ENCODE results near the gene S100A7A.
"Not testable (repeated sequence)": the region's sequence is repeated elsewhere in the genome, so short reads cannot be mapped to it uniquely, and the experiment has no call there.

Gene S100A7A

DNA sequence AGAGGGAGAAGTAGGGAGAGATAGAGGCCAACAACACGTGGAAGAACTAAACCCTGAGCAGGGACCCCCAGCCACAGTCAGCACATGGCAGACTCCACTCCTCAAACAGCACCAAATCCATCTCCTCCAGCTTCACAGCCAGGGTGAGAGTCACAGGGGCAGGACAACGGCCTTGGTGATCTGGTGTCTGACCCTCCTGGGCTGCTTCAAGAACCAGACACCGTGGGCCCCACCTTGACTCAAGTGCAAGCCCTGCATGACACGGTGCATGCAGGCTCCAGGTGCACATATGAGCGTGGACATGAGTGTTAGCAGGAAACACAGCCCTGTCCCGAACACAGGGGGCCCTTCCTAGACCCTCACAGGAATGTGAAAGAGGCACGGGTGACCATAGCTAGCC, 22.3 kb downstream of the S100A7A start:
- H3K4me3 Mint-ChIP-seq: no peak overlapping the region
- H3K9me3 Mint-ChIP-seq: peaks cover 0 to 2% of the 10 kb centered on the region in 2 donors
- ATAC-seq (replicated peaks): no peak
- H3K27ac Mint-ChIP-seq: no peak overlapping the region
- no peaks in the 10 kb centered on the region for H3K36me3 Mint-ChIP-seq
- no peak for DNase-seq
- peaks cover 0 to 2% of the 10 kb centered on the region in 2 donors for H3K4me1 Mint-ChIP-seq
- peaks cover 14 to 35% of the 10 kb centered on the region in 2 donors for H3K27me3 Mint-ChIP-seq

DNA sequence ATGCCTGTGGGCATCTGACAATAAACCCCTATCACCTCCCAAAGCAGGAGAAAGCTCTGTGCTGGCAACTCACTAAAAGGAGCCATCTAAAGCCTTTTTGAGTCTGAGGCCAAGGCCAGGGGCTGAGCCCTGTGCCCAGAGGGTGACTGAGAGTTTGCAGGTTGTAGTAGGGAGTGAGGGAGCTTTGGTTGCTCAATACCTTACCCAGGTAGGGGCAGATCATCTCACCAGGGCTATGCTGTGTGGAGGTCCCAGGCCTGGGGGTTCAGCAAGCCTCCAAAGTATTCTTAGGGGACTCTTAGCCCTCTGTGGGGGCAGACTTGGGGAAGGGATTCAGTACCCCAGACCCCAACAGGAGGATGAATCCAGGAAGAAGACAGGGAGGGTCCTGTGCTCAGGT, 23.0 kb downstream of the S100A7A start:
- Mint-ChIP-seq H3K9me3 (peaks cover 0 to 2% of the 10 kb centered on the region in 2 donors), H3K36me3 (no peaks in the 10 kb centered on the region), H3K27me3 (peaks cover 20 to 38% of the 10 kb centered on the region in 2 donors), H3K27ac (no peak overlapping the region), H3K4me1 (peaks cover 0 to 2% of the 10 kb centered on the region in 2 donors), H3K4me3 (no peak overlapping the region)
- ATAC-seq (replicated peaks) (no peak), DNase-seq (no peak)

DNA sequence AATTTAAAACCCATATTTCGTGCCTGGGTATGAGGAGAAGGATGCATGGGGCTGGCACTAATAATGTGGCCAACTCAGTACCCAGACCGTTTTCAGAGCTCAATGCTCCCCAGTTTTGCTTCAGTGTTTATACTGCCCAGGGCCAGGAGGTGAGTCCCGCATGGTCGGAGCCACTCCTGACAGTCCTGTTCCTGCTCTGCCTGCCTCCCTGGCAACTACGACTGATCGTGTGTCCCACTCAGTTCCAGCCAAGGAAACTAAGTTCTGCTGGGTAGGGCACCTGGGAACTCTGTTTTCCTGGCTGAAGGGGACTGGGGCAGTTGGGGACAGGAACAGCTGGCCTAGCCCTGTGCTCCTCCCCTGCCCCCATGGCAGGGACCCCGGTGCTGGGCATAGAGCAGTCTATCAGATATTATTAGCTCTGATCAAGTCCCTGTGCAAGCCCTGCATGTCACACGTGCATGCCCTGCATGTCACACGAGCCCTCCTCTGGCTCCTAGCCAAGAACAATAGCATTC, 25.0 kb downstream of the S100A7A start:
- Mint-ChIP-seq H3K4me3 (no peak overlapping the region), H3K9me3 (peaks cover 0 to 2% of the 10 kb centered on the region in 2 donors), H3K4me1 (peaks cover 0 to 2% of the 10 kb centered on the region in 2 donors), H3K27ac (no peak overlapping the region), H3K27me3 (peaks cover 25 to 41% of the 10 kb centered on the region in 2 donors), H3K36me3 (no peaks in the 10 kb centered on the region)
- DNase-seq (no peak), ATAC-seq (replicated peaks) (no peak)

DNA sequence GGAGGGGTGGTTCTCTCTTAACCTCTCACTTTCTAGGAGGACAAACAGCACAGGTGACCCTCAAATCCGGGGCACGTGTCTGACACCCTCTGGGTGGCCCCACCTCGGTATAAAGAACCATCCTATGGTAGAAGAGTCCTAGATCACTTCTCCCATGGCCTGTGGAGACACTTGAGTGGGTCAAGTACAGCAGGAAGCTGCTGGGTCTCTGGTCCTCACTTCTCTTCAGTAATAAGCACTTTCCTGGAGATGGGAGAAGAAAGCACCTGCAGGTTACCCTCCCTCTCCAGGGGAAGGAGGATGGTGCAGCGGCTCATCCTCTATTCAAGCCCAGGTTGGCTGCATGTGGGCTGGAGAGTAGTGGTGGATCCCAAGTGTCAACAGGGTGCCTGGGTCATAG, 27.2 kb downstream of the S100A7A start:
- Mint-ChIP-seq H3K4me3 (no peak overlapping the region), H3K27me3 (peaks cover 24 to 44% of the 10 kb centered on the region in 2 donors), H3K27ac (no peak overlapping the region), H3K36me3 (no peaks in the 10 kb centered on the region), H3K4me1 (no peaks in the 10 kb centered on the region), H3K9me3 (peaks cover 0 to 2% of the 10 kb centered on the region in 2 donors)
- DNase-seq (no peak), ATAC-seq (replicated peaks) (no peak)

DNA sequence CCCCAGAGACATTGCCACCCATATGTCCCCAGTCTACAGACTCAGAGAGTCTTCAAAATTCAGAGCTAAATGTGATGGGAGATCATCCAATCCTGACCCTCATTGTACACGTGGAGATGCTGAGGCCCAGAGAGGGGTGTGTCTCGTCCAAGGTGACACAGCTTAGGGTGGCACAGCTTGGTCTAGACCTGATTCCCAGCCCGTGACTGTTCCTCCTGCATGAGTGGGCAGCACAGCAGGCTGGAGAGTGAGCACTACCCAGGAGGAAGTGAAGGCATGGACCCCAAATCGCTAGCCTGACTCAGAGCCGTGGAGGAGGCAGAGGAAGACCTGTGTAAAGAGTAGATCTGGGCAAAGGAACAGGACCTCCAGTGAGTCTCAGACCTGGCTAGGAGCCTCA, 27.8 kb downstream of the S100A7A start:
- Mint-ChIP-seq H3K36me3 (no peaks in the 10 kb centered on the region), H3K4me1 (no peaks in the 10 kb centered on the region), H3K4me3 (no peak overlapping the region), H3K27ac (no peak overlapping the region), H3K9me3 (peaks cover 0 to 2% of the 10 kb centered on the region in 2 donors), H3K27me3 (peaks cover 29 to 48% of the 10 kb centered on the region in 2 donors)
- DNase-seq (no peak), ATAC-seq (replicated peaks) (peak in 1 of 2 donors; percentile 19)

DNA sequence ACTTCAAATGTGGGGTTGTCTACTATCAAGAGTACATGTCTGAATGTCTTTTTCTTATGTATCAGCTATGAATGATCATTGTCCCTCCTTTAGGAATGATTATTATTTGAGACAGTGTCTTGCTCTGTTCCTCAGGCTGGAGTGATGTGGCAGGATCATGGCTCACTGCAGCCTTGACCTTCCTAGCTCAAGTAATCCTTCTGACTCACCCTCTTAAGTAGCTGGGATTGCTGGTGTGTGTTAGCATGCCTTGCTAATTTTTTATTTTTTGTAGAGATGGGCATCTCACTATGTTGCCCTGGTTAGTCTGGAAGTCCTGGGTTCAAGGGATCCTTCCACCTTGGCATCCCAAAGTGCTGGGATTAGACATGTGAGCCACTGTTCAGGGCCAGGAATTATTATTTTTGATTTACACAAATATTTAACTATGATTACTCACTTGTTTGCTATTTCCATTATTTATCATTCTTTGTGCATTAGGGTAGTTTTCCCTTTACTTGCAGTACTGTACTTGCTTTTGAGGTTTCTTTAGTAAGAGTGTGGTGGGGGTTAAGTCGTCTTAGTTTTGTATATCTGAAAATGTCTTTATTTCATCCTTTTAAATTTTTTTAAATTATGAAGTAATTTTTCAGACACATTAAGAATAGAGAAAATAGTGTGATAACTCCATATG, 31.3 kb downstream of the S100A7A start:
- no peak overlapping the region for H3K4me3 Mint-ChIP-seq
- H3K4me1 Mint-ChIP-seq: no peaks in the 10 kb centered on the region
- peaks cover 31 to 54% of the 10 kb centered on the region in 2 donors for H3K27me3 Mint-ChIP-seq
- no peak overlapping the region for H3K27ac Mint-ChIP-seq
- ATAC-seq (replicated peaks) (no peak), DNase-seq (no peak)
- H3K36me3 Mint-ChIP-seq: no peaks in the 10 kb centered on the region
- peaks cover 0 to 2% of the 10 kb centered on the region in 2 donors for H3K9me3 Mint-ChIP-seq

DNA sequence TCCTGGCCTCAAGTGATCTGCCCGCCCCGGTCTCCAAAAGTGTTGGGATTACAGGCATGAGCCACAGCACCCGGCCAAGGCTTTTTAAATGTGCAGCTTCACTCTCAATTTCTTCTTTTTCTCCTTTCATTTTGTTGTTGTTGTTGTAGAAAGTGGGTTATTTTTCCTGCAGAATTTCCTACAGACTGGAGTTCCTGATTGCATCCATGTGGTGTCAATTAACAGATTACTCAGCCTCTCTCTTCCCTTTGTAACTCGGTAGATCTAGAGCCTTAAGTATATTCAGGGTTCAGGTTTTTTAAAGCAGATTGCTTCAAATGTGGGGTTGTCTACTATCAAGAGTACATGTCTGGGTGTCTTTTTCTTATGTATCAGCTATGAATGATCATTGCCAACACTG, 32.5 kb downstream of the S100A7A start:
- not testable (repeated sequence) for H3K36me3 Mint-ChIP-seq; H3K4me1 Mint-ChIP-seq; H3K4me3 Mint-ChIP-seq; H3K27ac Mint-ChIP-seq; H3K9me3 Mint-ChIP-seq; ATAC-seq (replicated peaks); DNase-seq
- peaks cover 31 to 56% of the 10 kb centered on the region in 2 donors for H3K27me3 Mint-ChIP-seq

DNA sequence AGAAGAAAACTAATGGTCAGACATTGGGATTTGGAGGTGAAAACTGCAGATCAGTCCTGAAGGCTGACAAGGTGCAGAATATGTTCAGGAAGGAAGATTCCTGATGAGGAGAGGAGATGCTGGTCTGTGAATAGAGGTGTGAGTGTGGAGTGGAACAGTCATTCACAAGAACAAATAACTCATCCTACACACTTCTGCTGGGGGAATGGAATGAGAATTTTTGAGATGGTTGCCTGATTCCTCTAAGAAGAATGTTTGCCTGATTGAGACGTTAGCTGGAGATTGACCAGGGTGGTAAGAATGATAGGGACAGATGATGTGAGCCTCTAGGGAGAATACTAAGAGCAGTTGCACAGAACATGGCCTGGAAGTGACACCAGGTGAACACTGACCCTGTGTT, 40.1 kb downstream of the S100A7A start:
- ATAC-seq (replicated peaks) (no peak), DNase-seq (no peak)
- peaks cover 32 to 42% of the 10 kb centered on the region in 2 donors for H3K27me3 Mint-ChIP-seq
- H3K4me3 Mint-ChIP-seq: no peak overlapping the region
- H3K36me3 Mint-ChIP-seq: no peaks in the 10 kb centered on the region
- no peak overlapping the region for H3K27ac Mint-ChIP-seq
- no peaks in the 10 kb centered on the region for H3K9me3 Mint-ChIP-seq
- no peaks in the 10 kb centered on the region for H3K4me1 Mint-ChIP-seq

DNA sequence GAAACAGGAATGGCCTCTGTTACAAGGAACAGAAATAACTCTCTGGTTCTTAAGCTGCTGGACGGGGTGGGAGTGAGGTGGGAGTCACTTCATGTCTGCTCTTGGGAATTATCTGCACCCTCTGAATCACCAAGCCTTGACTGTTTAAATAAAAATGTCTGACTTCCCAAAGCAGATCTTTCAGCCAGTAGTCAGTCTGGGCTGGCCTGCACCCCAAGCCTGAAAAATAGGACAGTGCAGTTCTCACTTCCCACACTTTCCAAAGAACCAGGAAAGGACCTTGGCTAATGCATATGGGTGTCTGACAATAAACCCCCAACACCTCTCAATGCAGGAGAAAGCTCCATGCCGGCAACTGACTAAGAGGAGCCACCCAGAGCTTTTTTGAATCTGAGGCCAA, 43.3 kb downstream of the S100A7A start:
- H3K27me3 Mint-ChIP-seq: peaks cover 39 to 60% of the 10 kb centered on the region in 2 donors
- H3K36me3 Mint-ChIP-seq: no peaks in the 10 kb centered on the region
- no peaks in the 10 kb centered on the region for H3K4me1 Mint-ChIP-seq
- H3K4me3 Mint-ChIP-seq: no peak overlapping the region
- H3K9me3 Mint-ChIP-seq: no peaks in the 10 kb centered on the region
- DNase-seq (no peak), ATAC-seq (replicated peaks) (no peak)
- H3K27ac Mint-ChIP-seq: no peak overlapping the region

DNA sequence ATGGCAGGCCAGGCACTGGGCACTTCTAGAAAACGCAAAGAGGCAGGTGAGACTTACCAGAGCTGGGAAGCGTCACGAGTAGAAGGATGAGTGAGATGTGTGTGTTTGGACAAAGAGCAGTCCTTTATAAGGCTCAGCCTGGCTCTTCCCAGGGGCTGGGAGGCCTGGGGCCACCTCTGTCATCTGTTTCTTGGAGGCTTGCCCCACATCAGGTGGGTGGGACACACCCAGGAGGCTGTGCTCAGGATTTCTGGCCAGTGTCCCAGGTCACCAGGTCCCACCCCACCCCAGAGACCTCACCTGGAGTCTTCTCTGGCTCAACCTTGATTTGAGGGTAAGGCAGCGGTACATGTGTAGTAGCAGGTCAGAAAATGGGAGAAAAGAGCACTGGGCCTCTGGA, 44.2 kb downstream of the S100A7A start, which contains the start of gene S100A7:
Gene S100A7 (minus strand): TSS at position 101 of the 400 bp plus-strand sequence. CDS start 1,638 bp downstream, outside the sequence.
- no peak for DNase-seq
- ATAC-seq (replicated peaks): no peak
- Mint-ChIP-seq H3K27ac (no peak within 1 kb of the TSS), H3K9me3 (no peaks in the 10 kb centered on the region), H3K4me3 (no peak within 1 kb of the TSS), H3K36me3 (no peaks in the 10 kb centered on the region), H3K4me1 (no peaks in the 10 kb centered on the region), H3K27me3 (peaks cover 39 to 58% of the 10 kb centered on the region in 2 donors)

DNA sequence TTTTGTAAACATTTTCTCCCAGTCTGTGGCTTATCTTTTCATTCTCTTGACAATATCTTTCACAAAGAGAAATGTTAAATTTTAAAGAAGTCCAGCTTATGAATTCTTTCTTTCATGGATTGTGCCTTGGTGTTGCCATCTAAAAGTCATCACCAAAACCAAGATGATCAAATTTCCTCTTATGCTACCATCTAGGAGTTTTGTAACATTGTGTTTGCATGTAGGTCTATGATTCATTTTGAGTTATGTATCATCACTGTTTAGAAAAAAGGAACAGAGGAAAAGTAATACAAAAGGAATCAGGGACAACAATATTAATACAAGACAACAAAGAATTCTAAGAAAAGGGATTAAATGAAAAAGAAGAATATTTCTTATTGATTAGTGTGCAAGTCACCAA, 46.4 kb downstream of the S100A7A start:
- not testable (repeated sequence) for H3K9me3 Mint-ChIP-seq; H3K27ac Mint-ChIP-seq; H3K36me3 Mint-ChIP-seq; H3K4me1 Mint-ChIP-seq; H3K4me3 Mint-ChIP-seq; DNase-seq; ATAC-seq (replicated peaks)
- peaks cover 35 to 46% of the 10 kb centered on the region in 2 donors for H3K27me3 Mint-ChIP-seq

DNA sequence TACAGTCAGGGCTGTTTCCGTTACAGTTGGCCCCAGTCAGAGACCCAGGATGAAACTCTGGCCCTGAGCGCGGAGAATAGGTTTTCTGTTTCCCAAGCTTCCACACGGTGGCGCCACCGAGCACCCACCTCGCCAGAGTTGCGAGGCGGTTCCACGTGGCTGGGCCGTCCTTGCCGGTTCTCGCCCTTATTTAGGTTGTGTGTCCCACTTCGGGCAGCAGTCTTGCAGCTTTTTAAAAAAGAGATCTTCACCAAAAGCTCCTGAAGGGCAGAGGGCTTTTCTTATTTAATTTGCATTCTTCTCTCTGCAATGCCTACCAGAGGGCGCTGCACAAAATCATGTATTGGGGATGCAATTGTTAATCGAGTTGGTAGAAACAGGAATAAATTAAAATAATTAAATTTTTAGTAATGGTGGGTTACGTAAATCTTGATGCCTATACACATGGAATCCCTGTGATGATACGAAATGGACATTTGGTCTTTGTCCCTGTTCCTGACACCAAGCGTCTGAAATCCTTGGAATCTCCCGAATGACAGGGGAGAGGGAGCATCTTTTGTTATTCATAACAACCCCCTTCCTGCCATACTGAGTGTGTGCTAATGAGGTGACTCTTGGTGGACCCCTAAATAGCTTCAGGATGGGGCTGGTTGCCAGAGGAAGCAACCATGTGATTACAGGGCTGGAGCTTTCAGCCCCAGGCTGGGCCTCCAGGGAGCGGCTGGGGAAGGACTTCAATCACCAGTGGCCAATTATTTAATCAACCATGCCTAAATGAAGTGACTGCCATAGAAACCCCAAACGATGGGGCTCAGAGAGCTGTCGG, 49.7 kb downstream of the S100A7A start:
- Mint-ChIP-seq H3K27me3 (peaks cover 42 to 58% of the 10 kb centered on the region in 2 donors), H3K9me3 (peaks cover 7 to 10% of the 10 kb centered on the region in 2 donors), H3K27ac (no peak overlapping the region), H3K36me3 (no peaks in the 10 kb centered on the region), H3K4me1 (no peaks in the 10 kb centered on the region), H3K4me3 (no peak overlapping the region)
- ATAC-seq (replicated peaks) (peak; percentile 80 to 83), DNase-seq (peak; percentile 41)

DNA sequence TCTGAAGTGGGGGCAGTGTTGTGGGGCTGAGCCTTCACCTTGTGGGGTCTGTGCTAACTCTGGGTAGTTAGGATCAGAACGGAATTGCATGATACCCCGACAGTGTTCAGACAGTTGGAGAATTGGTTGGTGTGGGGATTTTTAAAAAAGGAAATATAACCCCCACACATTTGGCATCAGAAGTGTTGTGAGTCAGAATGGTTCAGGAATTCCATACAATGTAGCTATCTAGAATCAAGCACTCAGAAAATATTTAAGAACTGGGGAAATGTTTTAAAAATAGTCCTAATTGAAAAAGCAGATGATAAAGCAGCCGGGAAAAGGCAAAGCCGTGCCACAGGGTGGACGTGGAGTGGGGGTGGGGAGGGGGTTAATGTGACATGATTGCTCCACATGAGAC, 50.6 kb downstream of the S100A7A start:
- DNase-seq (no peak), ATAC-seq (replicated peaks) (no peak)
- Mint-ChIP-seq H3K27ac (no peak overlapping the region), H3K4me3 (no peak overlapping the region), H3K36me3 (no peaks in the 10 kb centered on the region), H3K4me1 (no peaks in the 10 kb centered on the region), H3K9me3 (peaks cover 9 to 10% of the 10 kb centered on the region in 2 donors), H3K27me3 (peaks cover 42 to 50% of the 10 kb centered on the region in 2 donors)

DNA sequence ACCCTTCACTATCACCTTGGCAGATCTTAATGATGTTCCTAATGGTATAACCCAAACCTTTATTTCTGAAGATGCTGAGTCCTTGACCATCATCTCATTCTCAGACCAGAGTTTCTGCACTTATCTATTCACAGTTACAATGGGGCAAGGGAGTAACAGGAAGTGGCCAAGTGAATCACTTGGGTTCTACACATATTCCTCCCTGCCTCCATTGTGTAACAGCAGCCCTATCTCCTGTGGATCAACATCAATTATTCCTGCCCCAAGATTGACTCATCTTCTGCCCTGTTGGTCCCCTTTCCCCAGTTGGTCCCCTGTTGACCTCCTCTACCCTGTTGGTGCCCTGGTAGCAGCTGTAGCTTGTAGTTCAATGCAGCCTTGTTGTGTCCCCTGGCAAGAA, 54.4 kb downstream of the S100A7A start:
- no peaks in the 10 kb centered on the region for H3K4me1 Mint-ChIP-seq
- H3K27me3 Mint-ChIP-seq: peaks cover 42 to 46% of the 10 kb centered on the region in 2 donors
- ATAC-seq (replicated peaks) (no peak), DNase-seq (no peak)
- H3K9me3 Mint-ChIP-seq: peaks cover 21 to 23% of the 10 kb centered on the region in 2 donors
- H3K36me3 Mint-ChIP-seq: peaks cover 4 to 9% of the 10 kb centered on the region in 2 donors
- no peak overlapping the region for H3K4me3 Mint-ChIP-seq
- no peak overlapping the region for H3K27ac Mint-ChIP-seq

All from stimulated activated naive B cell treated with anti-CD40 and anti-IgM and Interleukin-4, amounts not matched to agents 10 μg/mL and 1 μg/mL and 100 μg/mL, for 72 hours (primary cell).